K562 (cell line): ENCODE measurements around the gene CNOT4. TPM values are rescaled to one million over a fixed set of nuclear protein-coding genes. Genes with fewer than 3 reads are reported as not detected.
A peak's percentile ranks its signal among the peaks of the same experiment; 100 is the strongest.

Source experiments
- ATAC-seq: fragments of 200-7000 bp; cut with Tn5 transposase; 3 replicates; pipeline ENCODE4 v1.9.1; 2020; ENCODE audit warnings: moderate library complexity
- BruUV-seq: library from RNA; stranded (reverse); fragments of 400-500 nt; replicated peaks from 2 replicates; lab custom pipeline; 2021; lab: Mats Ljungman, UMichigan
- CTCF ChIA-PET: fragments of 300-600 bp; formaldehyde crosslinking; extraction: SDS; loops from one replicate; lab custom pipeline; 2021; ENCODE audit warnings: low intra/inter-chr PET ratio; lab: Yijun Ruan, JAX
- POLR2A ChIA-PET: fragments of 300-600, 350-650 bp; sonication (Branson Sonifier 250); formaldehyde crosslinking; extraction: SDS; loops from one replicate; lab custom pipeline; 2021; ENCODE audit warnings: antibody characterized with exemption, inconsistent platforms; lab: Yijun Ruan, JAX
- DNase-seq, 4 experiments: peaks; one replicate each; pipeline versions ENCODE4 v3.0.0 to v3.0.0-alpha.2; 2011 to 2018; ENCODE audit warnings: low spot score in 3 of 4, mixed read lengths in 3 of 4; ENCODE audit errors: extremely low read depth in 1 of 4
- FAIRE-seq: peaks from 2 replicates; lab custom pipeline; 2011; peaks lifted over from hg19 to GRCh38; lab: Jason Lieb, UNC
- H2AFZ ChIP-seq: 2 replicates; pipeline ENCODE4 v1.6.0; 2011; ENCODE audit warnings: low read depth, low read length, control low read depth, inconsistent platforms
- H3K27ac ChIP-seq: fragments of 200-600 bp; 3 replicates; pipeline ENCODE4 v1.8.0; 2011; ENCODE audit warnings: low read depth, mild to moderate bottlenecking, control low read depth, inconsistent platforms, low read length, moderate library complexity, mixed read lengths; ENCODE audit errors: extremely low read depth
- H3K27me3 ChIP-seq, 2 experiments: fragments of 300-600 bp in 1 of 2; 2 replicates in 1 of 2; 3 replicates in 1 of 2; pipeline versions ENCODE4 v1.6.0 to v1.8.0; 2011; ENCODE audit warnings: inconsistent platforms in 2 of 2, low read length in 2 of 2, mild to moderate bottlenecking in 1 of 2, mixed read lengths in 1 of 2, moderate library complexity in 1 of 2; ENCODE audit not compliant: control insufficient read depth in 2 of 2, insufficient read depth in 2 of 2
- H3K36me3 ChIP-seq: fragments of 300-600 bp; 3 replicates; pipeline ENCODE4 v1.8.0; 2011; ENCODE audit warnings: mild to moderate bottlenecking, low read length, inconsistent platforms; ENCODE audit not compliant: control insufficient read depth, insufficient read depth
- H3K4me1 ChIP-seq, 2 experiments: fragments of 200-600 bp in 1 of 2; replicated peaks in 1 of 2; 2 replicates in 1 of 2; 3 replicates in 1 of 2; pipeline versions ENCODE4 v1.5.1 to v1.8.0; 2011; ENCODE audit warnings: inconsistent platforms in 2 of 2, low read length in 2 of 2, mild to moderate bottlenecking in 1 of 2, mixed read lengths in 1 of 2, moderate library complexity in 1 of 2; ENCODE audit not compliant: control insufficient read depth in 2 of 2, insufficient read depth in 2 of 2
- H3K4me2 ChIP-seq: 2 replicates; pipeline ENCODE4 v1.6.1; 2011; ENCODE audit warnings: low read length, control low read depth, inconsistent platforms, mixed read lengths; ENCODE audit not compliant: insufficient read depth
- H3K4me3 ChIP-seq: fragments of 200-600 bp; sonication (generic), shearing (Covaris generic); 2 replicates; pipeline ENCODE4 v1.5.1; 2016; ENCODE audit warnings: control low read depth, inconsistent platforms
- H3K79me2 ChIP-seq: fragments of 200-600 bp; 3 replicates; pipeline ENCODE4 v1.8.0; 2011; ENCODE audit warnings: low read length, inconsistent platforms; ENCODE audit not compliant: control insufficient read depth, insufficient read depth
- H3K9ac ChIP-seq, 2 experiments: 2 replicates each; pipeline versions ENCODE4 v1.6.0 to v1.6.1; 2011; ENCODE audit warnings: low read depth in 2 of 2, low read length in 2 of 2, control low read depth in 1 of 2, inconsistent platforms in 1 of 2, mild to moderate bottlenecking in 1 of 2, mixed read lengths in 1 of 2; ENCODE audit not compliant: insufficient read depth in 1 of 2
- H3K9me1 ChIP-seq: one replicate; pipeline ENCODE4 v1.6.0; 2011; ENCODE audit warnings: inconsistent platforms, mild to moderate bottlenecking, low read length, moderate library complexity; ENCODE audit not compliant: control insufficient read depth, insufficient read depth
- H3K9me3 ChIP-seq: replicated peaks from 2 replicates; pipeline ENCODE4 v1.5.1; 2011; ENCODE audit warnings: low read depth, low read length, inconsistent platforms; ENCODE audit not compliant: control insufficient read depth, insufficient read depth
- H4K20me1 ChIP-seq: replicated peaks from 2 replicates; pipeline ENCODE4 v1.6.1; 2011; ENCODE audit warnings: low read length, inconsistent platforms, mixed read lengths; ENCODE audit not compliant: control insufficient read depth, insufficient read depth
- SNRNP70 ChIP-seq: fragments of 200-400 bp; formaldehyde crosslinking; optimal IDR thresholded peaks from 2 replicates; pipeline ENCODE3; 2017; ENCODE audit warnings: low read depth, low read length
- USF1 ChIP-seq: sonication (generic); formaldehyde crosslinking; IDR thresholded peaks from 2 replicates; pipeline ENCODE4 v1.9.0; 2022; ENCODE audit warnings: mild to moderate bottlenecking, missing genetic modification reagents
- ZBTB11 ChIP-seq, 3 experiments: fragments of 200-800 bp in 1 of 3; fragments of 250-450 bp in 1 of 3; fragments of 450-650 bp in 1 of 3; sonication (Bioruptor Pico) in 1 of 3; sonication (Bioruptor generic) in 1 of 3; formaldehyde crosslinking in 1 of 3; IDR thresholded peaks; 2 replicates each; pipeline versions ENCODE4 v1.6.1 to v1.8.0; 2016 to 2022; ENCODE audit warnings: mild to moderate bottlenecking in 2 of 3, missing genetic modification characterization in 2 of 3, missing compliant biosample characterization in 1 of 3, moderate library complexity in 1 of 3
- ZNF507 ChIP-seq: conservative IDR thresholded peaks from 2 replicates; pipeline ENCODE4 v1.6.1; 2017; ENCODE audit warnings: missing genetic modification characterization, missing compliant biosample characterization
- ZSCAN32 ChIP-seq: fragments of 450-650 bp; formaldehyde crosslinking; IDR thresholded peaks from 2 replicates; pipeline ENCODE4 v1.4.0; 2020; ENCODE audit warnings: mild to moderate bottlenecking, moderate library complexity
- WGBS: fragments of 100-300 bp; shearing (Covaris generic); methylation state at CpG from one replicate; pipeline ENCODE4 v1.1.6; 2016; ENCODE audit warnings: low coverage, mixed read lengths; ENCODE audit not compliant: insufficient coverage; ENCODE audit errors: missing lambda C conversion rate; 5-methylcytosine and 5-hydroxymethylcytosine counted together
- in situ Hi-C: fragments of 300-500 bp; cut with MboI; formaldehyde crosslinking; loops from 4 replicates; pipeline ENCODE4 v1.15.0; 2018; ENCODE audit warnings: inconsistent platforms, mixed read lengths
- intact Hi-C: fragments of 100-400 bp; cut with micrococcal nuclease; formaldehyde crosslinking; loops from 2 replicates; pipeline ENCODE4 v1.14.2; 2022
- polyA plus RNA-seq, 8 experiments: library from polyadenylated mRNA; depleted of rRNA in 4 of 8; stranded (reverse) in 5 of 8; unstranded in 3 of 8; fragments of >200 nt; fragmentation: Nextera tagmentation in 2 of 8; fragmentation: Illumina TruSeq in 1 of 8; extraction: Ambion mirVana in 2 of 8; extraction: Trizol in 1 of 8; gene quantifications; 2 replicates each; pipeline versions ENCODE4 v1.2.1 to v1.2.3, GENCODE V29; 2011 to 2014; ENCODE audit warnings: inconsistent platforms in 1 of 8, missing spikeins in 1 of 8
- total RNA-seq, 7 experiments: library from RNA; depleted of rRNA in 6 of 7; stranded (reverse); fragments of >200 nt in 6 of 7; fragmentation: Illumina TruSeq in 2 of 7; extraction: Trizol in 2 of 7; gene quantifications; 2 replicates each; pipeline versions ENCODE4 v1.2.1 to v1.2.3, GENCODE V29; 2011 to 2021; ENCODE audit warnings: low replicate concordance in 1 of 7

The CNOT4 gene
- total and polyA plus RNA-seq, 9 of the 15 experiments (the other 6 are each of a cell fraction or from before 2014, with no cell fraction given) = 8.6 to 24.1 (median 15.4) TPM

GRCh38 chr7:135434047-135434446, 75.9 kb downstream of the CNOT4 start:
- Histone ChIP-seq H3K27me3 (no peaks in the 10 kb centered on the region), H3K27ac (no peak overlapping the region), H3K36me3 (peaks cover 11% of the 10 kb centered on the region; the same call in 1 of the 3 replicates), H3K4me2 (no peak overlapping the region), H3K9me3 (no peaks in the 10 kb centered on the region), H3K4me1 (no peaks in the 10 kb centered on the region), H2AFZ (no peak overlapping the region), H3K9me1 (no peaks in the 10 kb centered on the region), H3K9ac (no peak overlapping the region), H4K20me1 (no peaks in the 10 kb centered on the region), H3K4me3 (no peak overlapping the region), H3K79me2 (peaks cover 5% of the 10 kb centered on the region; the same call in 2 of the 3 replicates)
- intact Hi-C loops (no loop called here), in situ Hi-C loops (no loop called here)
- ChIA-PET POLR2A (interaction anchor here (0.6 kb wide), 1 partner anchor 99 kb away, joined by 3 read pairs; no protein-coding TSS in a partner anchor), CTCF (no interaction called here)
- BruUV-seq = no TSS peak
- FAIRE-seq (no peak), DNase-seq (no peak), ATAC-seq (peak; percentile 44)
- TF ChIP-seq SNRNP70 (no peak), ZNF507 (no peak), ZBTB11 (CRISPR knock-in tag; IDR thresholded peaks at IDR 0.05) (no peak), USF1 (CRISPR knock-in tag) (no peak), ZSCAN32 (CRISPR knock-in tag) (no peak)
- WGBS = 97% methylated on average over 4 of the region's 4 CpGs
